H1 (cell line): Measurements from ENCODE around the gene SLC24A4. TPM values are rescaled to one million over a fixed set of nuclear protein-coding genes. Genes with fewer than 3 reads are reported as not detected.

ENCODE experiments used
- CTCF ChIA-PET: fragments of 300-600 bp; sonication (Branson Sonifier 250); formaldehyde crosslinking; loops from one replicate; lab custom pipeline; 2021; ENCODE audit not compliant: partially characterized antibody; lab: Charles Lee
- POLR2A ChIA-PET: fragments of 300-600 bp; sonication (Branson Sonifier 250); formaldehyde crosslinking; loops from one replicate; lab custom pipeline; 2021; ENCODE audit warnings: inconsistent platforms; ENCODE audit not compliant: partially characterized antibody; lab: Charles Lee
- DNase-seq, 2 experiments: peaks; one replicate each; pipeline versions ENCODE4 v3.0.0 to v3.0.0-alpha.2; 2010 to 2022; ENCODE audit warnings: low spot score in 2 of 2, low read depth in 1 of 2, mixed read lengths in 1 of 2
- FAIRE-seq: peaks from 2 replicates; lab custom pipeline; 2011; peaks lifted over from hg19 to GRCh38; lab: Jason Lieb, UNC
- H2AFZ ChIP-seq: 2 replicates; pipeline ENCODE4 v1.8.1; 2012; ENCODE audit warnings: low read length, inconsistent platforms
- H2AK5ac ChIP-seq: 2 replicates; pipeline ENCODE4 v1.6.1; 2013; ENCODE audit warnings: low read depth, low read length
- H2BK120ac ChIP-seq: replicated peaks from 2 replicates; pipeline ENCODE3; 2013; ENCODE audit warnings: low read depth, low read length, inconsistent platforms
- H2BK12ac ChIP-seq: 2 replicates; pipeline ENCODE4 v1.6.1; 2013; ENCODE audit warnings: low read depth, low read length
- H2BK15ac ChIP-seq: 2 replicates; pipeline ENCODE4 v1.6.1; 2013; ENCODE audit warnings: low read length
- H2BK20ac ChIP-seq: 2 replicates; pipeline ENCODE4 v1.6.1; 2013; ENCODE audit warnings: low read length
- H2BK5ac ChIP-seq: 2 replicates; pipeline ENCODE4 v1.6.1; 2013; ENCODE audit warnings: low read depth, low read length
- H3K14ac ChIP-seq: 2 replicates; pipeline ENCODE4 v1.6.1; 2013; ENCODE audit warnings: inconsistent platforms; ENCODE audit not compliant: insufficient read length
- H3K18ac ChIP-seq: 2 replicates; pipeline ENCODE4 v1.6.1; 2013; ENCODE audit warnings: low read length; ENCODE audit errors: extremely low read depth
- H3K23ac ChIP-seq: 2 replicates; pipeline ENCODE4 v1.6.1; 2013; ENCODE audit warnings: inconsistent platforms; ENCODE audit not compliant: insufficient read length
- H3K23me2 ChIP-seq: 2 replicates; pipeline ENCODE4 v1.6.1; 2013; ENCODE audit warnings: low read depth, low read length
- H3K27ac ChIP-seq: 2 replicates; pipeline ENCODE4 v1.6.1; 2011; ENCODE audit warnings: low read depth, low read length, inconsistent platforms
- H3K27me3 ChIP-seq, 4 experiments: replicated peaks in 1 of 4; 1 replicate in 1 of 4; 2 replicates in 3 of 4; pipeline versions ENCODE4 v1.6.1 to v1.8.1; 2011 to 2013; ENCODE audit warnings: low read length in 3 of 4, mild to moderate bottlenecking in 3 of 4, inconsistent platforms in 2 of 4, mixed read lengths in 2 of 4, moderate library complexity in 1 of 4; ENCODE audit not compliant: control insufficient read depth in 3 of 4, insufficient read depth in 3 of 4; ENCODE audit errors: extremely low read depth in 1 of 4
- H3K36me3 ChIP-seq, 4 experiments: 2 replicates each; pipeline versions ENCODE4 v1.6.1 to v1.8.1; 2011 to 2013; ENCODE audit warnings: mild to moderate bottlenecking in 4 of 4, low read length in 3 of 4, moderate library complexity in 2 of 4, control low read depth in 1 of 4, inconsistent platforms in 1 of 4; ENCODE audit not compliant: insufficient read depth in 4 of 4, control insufficient read depth in 2 of 4
- H3K4ac ChIP-seq: replicated peaks from 2 replicates; pipeline ENCODE3; 2013; ENCODE audit warnings: low read length, low read depth, mixed read lengths, inconsistent platforms; ENCODE audit not compliant: insufficient read length
- H3K4me1 ChIP-seq, 4 experiments: replicated peaks in 1 of 4; 1 replicate in 1 of 4; 2 replicates in 3 of 4; pipeline versions ENCODE4 v1.6.1 to v1.8.1; 2011 to 2013; ENCODE audit warnings: low read length in 3 of 4, inconsistent platforms in 2 of 4, mixed read lengths in 1 of 4; ENCODE audit not compliant: insufficient read depth in 4 of 4, control insufficient read depth in 3 of 4
- H3K4me2 ChIP-seq, 2 experiments: 2 replicates each; pipeline versions ENCODE4 v1.6.1 to v1.8.1; 2011 to 2013; ENCODE audit warnings: low read depth in 2 of 2, low read length in 2 of 2, control low read depth in 1 of 2, inconsistent platforms in 1 of 2, mild to moderate bottlenecking in 1 of 2; ENCODE audit not compliant: insufficient read depth in 1 of 2
- H3K4me3 ChIP-seq, 4 experiments: fragments of 200-600, 300-600 bp in 1 of 4; sonication (generic), shearing (Covaris generic), sonication (Bioruptor Twin) in 1 of 4; 2 replicates each; pipeline versions ENCODE4 v1.5.1 to v1.8.1; 2011 to 2016; ENCODE audit warnings: low read length in 4 of 4, low read depth in 3 of 4, control low read depth in 2 of 4, inconsistent platforms in 2 of 4, mild to moderate bottlenecking in 2 of 4, mixed read lengths in 1 of 4, moderate library complexity in 1 of 4; ENCODE audit not compliant: insufficient read depth in 2 of 4; ENCODE audit errors: extremely low read depth in 1 of 4
- H3K56ac ChIP-seq: replicated peaks from 2 replicates; pipeline ENCODE3; 2013; ENCODE audit warnings: low read depth, mild to moderate bottlenecking, mixed read lengths, low read length, inconsistent platforms; ENCODE audit not compliant: insufficient read length
- H3K79me1 ChIP-seq: 2 replicates; pipeline ENCODE4 v1.6.1; 2013; ENCODE audit warnings: low read depth, low read length, control low read depth
- H3K79me2 ChIP-seq, 2 experiments: 2 replicates each; pipeline versions ENCODE4 v1.6.1 to v1.8.1; 2012 to 2013; ENCODE audit warnings: low read length in 2 of 2, mild to moderate bottlenecking in 2 of 2, inconsistent platforms in 1 of 2; ENCODE audit not compliant: insufficient read depth in 2 of 2, control insufficient read depth in 1 of 2
- H3K9ac ChIP-seq, 4 experiments: replicated peaks in 1 of 4; 1 replicate in 1 of 4; 2 replicates in 3 of 4; pipeline versions ENCODE4 v1.6.1 to v1.8.1; 2011 to 2013; ENCODE audit warnings: low read depth in 3 of 4, low read length in 3 of 4, control low read depth in 2 of 4, mild to moderate bottlenecking in 2 of 4, moderate library complexity in 2 of 4, inconsistent platforms in 1 of 4; ENCODE audit errors: extremely low read depth in 1 of 4
- H3K9me3 ChIP-seq, 2 experiments: 2 replicates each; pipeline versions ENCODE4 v1.6.1 to v1.8.1; 2012 to 2013; ENCODE audit warnings: mild to moderate bottlenecking in 2 of 2, moderate library complexity in 2 of 2, control low read depth in 1 of 2, inconsistent platforms in 1 of 2, low read depth in 1 of 2, low read length in 1 of 2, mixed read lengths in 1 of 2; ENCODE audit not compliant: insufficient read depth in 2 of 2
- H4K20me1 ChIP-seq, 2 experiments: replicated peaks in 1 of 2; 2 replicates each; pipeline versions ENCODE3 to v1.8.1; 2011 to 2013; ENCODE audit warnings: inconsistent platforms in 2 of 2, low read length in 2 of 2, mild to moderate bottlenecking in 1 of 2; ENCODE audit not compliant: insufficient read depth in 2 of 2, control insufficient read depth in 1 of 2
- H4K5ac ChIP-seq: 2 replicates; pipeline ENCODE4 v1.6.1; 2013; ENCODE audit warnings: low read length, low read depth, mixed read lengths, inconsistent platforms; ENCODE audit not compliant: insufficient read length
- H4K8ac ChIP-seq: 2 replicates; pipeline ENCODE4 v1.8.0; 2013; ENCODE audit warnings: mild to moderate bottlenecking, moderate library complexity, low read length, inconsistent platforms; ENCODE audit not compliant: insufficient read depth; ENCODE audit errors: extremely low read depth
- H4K91ac ChIP-seq: replicated peaks from 2 replicates; pipeline ENCODE3; 2013; ENCODE audit warnings: low read length, mixed read lengths, inconsistent platforms; ENCODE audit not compliant: insufficient read length
- HDAC6 ChIP-seq: IDR thresholded peaks from one replicate; pipeline ENCODE4 v1.7.1; 2012; ENCODE audit warnings: low read depth, mild to moderate bottlenecking, inconsistent platforms, low read length, moderate library complexity
- RNF2 ChIP-seq: fragments of 200-900, 300-1000 bp; sonication (generic); IDR thresholded peaks from 2 replicates; pipeline ENCODE4 v1.7.1; 2016; ENCODE audit warnings: borderline replicate concordance, low read depth, mild to moderate bottlenecking, antibody characterized with exemption, low read length; ENCODE audit not compliant: poor library complexity, severe bottlenecking; ENCODE audit errors: missing control alignments
- SIN3A ChIP-seq, 2 experiments: IDR thresholded peaks in 1 of 2; conservative IDR thresholded peaks in 1 of 2; 2 replicates each; pipeline ENCODE4 v1.6.1; 2011 to 2012; ENCODE audit warnings: low read length in 2 of 2, improper control_type of control experiment in 1 of 2, low read depth in 1 of 2, mild to moderate bottlenecking in 1 of 2
- TEAD4 ChIP-seq: IDR thresholded peaks from 2 replicates; pipeline ENCODE4 v1.6.1; 2012; ENCODE audit warnings: low read depth, low read length, inconsistent platforms, mixed read lengths
- WGBS, 2 experiments: shearing (Covaris generic) in 1 of 2; methylation state at CpG; one replicate each; pipeline versions ENCODE4 v1.1.6 to v1.1.7; 2013 to 2015; ENCODE audit warnings: low lambda C conversion rate in 2 of 2, mixed read lengths in 2 of 2, inconsistent platforms in 1 of 2, low coverage in 1 of 2, missing lambda C conversion rate in 1 of 2; ENCODE audit not compliant: insufficient replicate concordance in 2 of 2, insufficient coverage in 1 of 2, insufficient read length in 1 of 2; ENCODE audit errors: extremely low coverage in 1 of 2, missing lambda C conversion rate in 1 of 2; 5-methylcytosine and 5-hydroxymethylcytosine counted together
- polyA plus RNA-seq, 7 experiments: library from polyadenylated mRNA; depleted of rRNA in 3 of 7; stranded (reverse) in 5 of 7; unstranded in 2 of 7; fragments of >200 nt in 5 of 7; fragments of 200-250 nt in 2 of 7; gene quantifications; 1 replicate in 5 of 7; 2 replicates in 1 of 7; 4 replicates in 1 of 7; pipeline versions ENCODE4 v1.2.1 to v1.2.3, GENCODE V29; 2011 to 2013; ENCODE audit warnings: missing spikeins in 2 of 7, mixed read lengths in 2 of 7
- total RNA-seq: library from RNA; stranded (reverse); fragmentation: NEBNext Ultra II Directional; extraction: Animal tissue kit (Norgen Biotek cat#: 25700); gene quantifications from 2 replicates; pipeline ENCODE4 v1.2.1, GENCODE V29; 2021

SLC24A4 gene
- total and polyA plus RNA-seq, 2 of the 8 experiments (the other 6 are each of a cell fraction or from before 2014, with no cell fraction given), result 0.27 to 0.89 TPM

DNA sequence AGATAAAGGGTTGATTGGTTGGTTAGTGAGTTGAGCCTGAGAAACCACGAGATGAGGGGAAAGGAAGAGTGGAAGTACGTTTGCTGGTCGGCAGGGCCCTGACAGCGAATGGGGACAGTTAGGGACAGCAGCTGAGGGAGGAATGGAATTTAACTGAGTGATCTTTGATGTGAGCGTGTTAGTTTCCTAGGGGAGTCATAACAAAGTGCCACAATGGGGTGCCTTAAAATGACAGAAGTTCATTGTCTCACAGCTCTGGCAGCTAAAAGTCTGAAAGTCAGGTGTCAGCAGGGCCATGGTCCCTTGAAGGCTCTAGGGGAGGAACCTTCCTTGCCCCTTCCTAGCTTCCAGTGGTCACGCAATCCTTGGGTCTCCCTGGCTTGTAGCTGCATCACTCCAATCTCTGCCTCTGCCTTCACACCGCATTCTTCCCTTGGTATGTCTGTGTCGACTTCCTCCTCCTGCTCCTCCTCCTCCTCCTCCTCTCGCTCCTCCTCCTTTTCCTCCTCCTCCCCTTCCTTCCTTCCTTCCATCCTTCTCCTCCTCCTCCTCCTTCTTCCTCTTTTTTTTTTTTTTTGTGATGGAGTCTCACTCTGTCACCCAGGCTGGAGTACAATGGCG is 164.7 kb downstream of the SLC24A4 start:
- peak in 1 of 2 experiments; percentile 47 for DNase-seq
- FAIRE-seq, result no peak
- Histone ChIP-seq H3K4ac (no peak overlapping the region), H3K4me1 (peaks cover 0 to 8% (median 0%) of the 10 kb centered on the region in 4 experiments; a peak in 2 of 7 replicates), H3K23ac (no peak overlapping the region), H3K18ac (no peak overlapping the region), H3K4me3 (no peak overlapping the region), H3K56ac (no peak overlapping the region), H2AFZ (no peak overlapping the region), H3K27ac (no peak overlapping the region), H4K5ac (no peak overlapping the region), H2BK120ac (no peak overlapping the region), H3K9me3 (no peaks in the 10 kb centered on the region), H3K79me1 (no peaks in the 10 kb centered on the region), H2BK5ac (peak overlapping the region; percentile 31; the same call in 1 of the 2 replicates), H4K8ac (no peak overlapping the region), H3K36me3 (no peaks in the 10 kb centered on the region), H3K23me2 (no peaks in the 10 kb centered on the region), H4K91ac (no peak overlapping the region), H2BK15ac (no peak overlapping the region), H4K20me1 (no peaks in the 10 kb centered on the region), H3K4me2 (peak overlapping the region; percentile 30 to 52; a peak in 3 of 4 replicates), H2BK20ac (no peak overlapping the region; the same call in 1 of the 2 replicates), H2AK5ac (no peak overlapping the region), H3K14ac (no peak overlapping the region), H3K9ac (no peak overlapping the region), H3K79me2 (no peaks in the 10 kb centered on the region), H2BK12ac (no peak overlapping the region), H3K27me3 (peaks cover 0 to 2% (median 0%) of the 10 kb centered on the region in 4 experiments; a peak in 3 of 7 replicates)
- WGBS, 2 experiments, result 52% methylated on average over 10 of the region's 10 CpGs; no CpG with 5 or more reads in 1 of the 2 experiments
- no peak for TF ChIP-seq HDAC6
- 0 out of 2 replicates have a peak, but pooled peaks have one; percentile 63 for TF ChIP-seq TEAD4
- TF ChIP-seq SIN3A (conservative IDR thresholded peaks at IDR 0.05 in 1 of 2, IDR thresholded peaks at IDR 0.05 in 1 of 2; ENCODE audit: low read depth in 1 of 2, low read length in 2 of 2), result 0 out of 4 replicates have a peak, but pooled peaks of 1 of the 2 experiments have one; percentile 60
- TF ChIP-seq RNF2, result no peak
- CTCF ChIA-PET, result interaction anchor here (0.9 to 1.1 kb wide), 2 partner anchors 32 to 126 kb away, joined by 3 to 4 read pairs; no protein-coding TSS in a partner anchor
- POLR2A ChIA-PET, result no interaction called here
